SU-DHL-6 (cell line): ENCODE data around the gene DCAKD.

Experiments
- EZH2phosphoT487 ChIP-seq: fragments of 200-600 bp; sonication (generic), shearing (Covaris generic); conservative IDR thresholded peaks from 2 replicates; pipeline ENCODE4 v1.6.1; 2018; ENCODE audit warnings: mild to moderate bottlenecking, antibody characterized with exemption, low read length, moderate library complexity, mixed read lengths
- TF ChIP-seq, protein P1 (sequence below): fragments of 200-600 bp; sonication (generic); IDR thresholded peaks from one replicate; pipeline ENCODE4 v1.5.1; 2017; ENCODE audit warnings: antibody characterized with exemption, mild to moderate bottlenecking, low read length, moderate library complexity; ENCODE audit not compliant: insufficient read depth, poor library complexity, severe bottlenecking

DNA sequence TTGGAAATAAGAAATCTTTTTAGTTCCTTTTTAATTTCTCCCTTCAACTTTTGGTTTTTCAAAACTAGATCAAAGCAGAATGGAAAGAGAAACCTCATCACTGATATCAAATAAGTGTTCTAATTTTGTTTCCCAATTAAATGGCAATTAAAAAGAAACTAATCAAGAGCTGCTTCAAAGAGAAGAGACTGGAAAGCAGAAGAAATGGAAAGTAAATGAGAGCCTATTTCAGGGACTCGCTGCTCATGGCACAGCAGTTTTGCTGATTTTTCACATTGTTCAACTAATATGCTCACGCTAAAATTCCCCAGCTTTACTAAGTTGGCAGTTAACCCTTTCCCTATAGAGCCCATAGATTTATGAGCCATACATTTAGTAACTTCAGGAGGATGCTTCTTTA, 16.2 kb upstream of the DCAKD start:
- TF ChIP-seq, protein P1, sequence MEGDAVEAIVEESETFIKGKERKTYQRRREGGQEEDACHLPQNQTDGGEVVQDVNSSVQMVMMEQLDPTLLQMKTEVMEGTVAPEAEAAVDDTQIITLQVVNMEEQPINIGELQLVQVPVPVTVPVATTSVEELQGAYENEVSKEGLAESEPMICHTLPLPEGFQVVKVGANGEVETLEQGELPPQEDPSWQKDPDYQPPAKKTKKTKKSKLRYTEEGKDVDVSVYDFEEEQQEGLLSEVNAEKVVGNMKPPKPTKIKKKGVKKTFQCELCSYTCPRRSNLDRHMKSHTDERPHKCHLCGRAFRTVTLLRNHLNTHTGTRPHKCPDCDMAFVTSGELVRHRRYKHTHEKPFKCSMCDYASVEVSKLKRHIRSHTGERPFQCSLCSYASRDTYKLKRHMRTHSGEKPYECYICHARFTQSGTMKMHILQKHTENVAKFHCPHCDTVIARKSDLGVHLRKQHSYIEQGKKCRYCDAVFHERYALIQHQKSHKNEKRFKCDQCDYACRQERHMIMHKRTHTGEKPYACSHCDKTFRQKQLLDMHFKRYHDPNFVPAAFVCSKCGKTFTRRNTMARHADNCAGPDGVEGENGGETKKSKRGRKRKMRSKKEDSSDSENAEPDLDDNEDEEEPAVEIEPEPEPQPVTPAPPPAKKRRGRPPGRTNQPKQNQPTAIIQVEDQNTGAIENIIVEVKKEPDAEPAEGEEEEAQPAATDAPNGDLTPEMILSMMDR: no peak
- TF ChIP-seq EZH2phosphoT487: no peak
